Osteocyte (in vitro differentiated cells): ENCODE data around the gene DENND6B. TPM values are rescaled to one million over a fixed set of nuclear protein-coding genes. Genes with fewer than 3 reads are reported as not detected.

Experiments used
- DNase-seq: peaks from one replicate; pipeline ENCODE4 v3.0.0; 2021; ENCODE audit warnings: mixed read lengths; ENCODE audit not compliant: unreplicated experiment; ENCODE audit errors: extremely low spot score
- H3K27ac Mint-ChIP-seq: one replicate; pipeline ENCODE4 v1.8.0; 2021; ENCODE audit warnings: mild to moderate bottlenecking, mixed read lengths; ENCODE audit not compliant: unreplicated experiment
- H3K27me3 Mint-ChIP-seq: one replicate; pipeline ENCODE4 v1.8.0; 2021; ENCODE audit warnings: mixed read lengths; ENCODE audit not compliant: unreplicated experiment
- H3K36me3 Mint-ChIP-seq: one replicate; pipeline ENCODE4 v1.8.0; 2021; ENCODE audit warnings: mixed read lengths; ENCODE audit not compliant: unreplicated experiment
- H3K4me1 Mint-ChIP-seq: one replicate; pipeline ENCODE4 v1.8.0; 2021; ENCODE audit warnings: mixed read lengths; ENCODE audit not compliant: unreplicated experiment
- H3K4me3 Mint-ChIP-seq: one replicate; pipeline ENCODE4 v1.8.0; 2021; ENCODE audit warnings: mild to moderate bottlenecking, moderate library complexity, mixed read lengths; ENCODE audit not compliant: unreplicated experiment
- H3K9me3 Mint-ChIP-seq: one replicate; pipeline ENCODE4 v1.8.0; 2021; ENCODE audit warnings: mixed read lengths; ENCODE audit not compliant: unreplicated experiment
- CTCF ChIP-seq: fragments of 200-600 bp; sonication (generic); IDR thresholded peaks from 2 replicates; pipeline ENCODE4 v1.5.0; 2021; ENCODE audit warnings: antibody characterized with exemption, mild to moderate bottlenecking, moderate library complexity
- total RNA-seq: library from RNA; stranded (reverse); gene quantifications from 2 replicates; pipeline ENCODE4 v1.2.1, GENCODE V29; 2021

Gene DENND6B
- total RNA-seq, 1 donor from 2014 or later = 10.8 TPM

GRCh38 chr22:50298937-50299784 is 27.7 kb downstream of the DENND6B start:
- H3K36me3 Mint-ChIP-seq = peaks cover 4% of the 10 kb centered on the region
- H3K4me1 Mint-ChIP-seq = peaks cover 79% of the 10 kb centered on the region
- no peaks in the 10 kb centered on the region for H3K27me3 Mint-ChIP-seq
- H3K4me3 Mint-ChIP-seq = no peak overlapping the region
- DNase-seq = no peak
- no peak for TF ChIP-seq CTCF
- H3K27ac Mint-ChIP-seq = no peak overlapping the region
- no peaks in the 10 kb centered on the region for H3K9me3 Mint-ChIP-seq

- H3K9me3 Mint-ChIP-seq = no peaks in the 10 kb centered on the region
- no peaks in the 10 kb centered on the region for H3K27me3 Mint-ChIP-seq
- DNase-seq = no peak
- H3K4me3 Mint-ChIP-seq = no peak overlapping the region
- peaks cover 76% of the 10 kb centered on the region for H3K4me1 Mint-ChIP-seq
- H3K27ac Mint-ChIP-seq = peak overlapping the region; percentile 70
- H3K36me3 Mint-ChIP-seq = peaks cover 4% of the 10 kb centered on the region
- no peak for TF ChIP-seq CTCF
Measured at GRCh38 chr22:50298266-50298637, 28.6 kb downstream of the DENND6B start.

- peak overlapping the region; percentile 70 for H3K27ac Mint-ChIP-seq
- peaks cover 4% of the 10 kb centered on the region for H3K36me3 Mint-ChIP-seq
- H3K27me3 Mint-ChIP-seq = no peaks in the 10 kb centered on the region
- peaks cover 74% of the 10 kb centered on the region for H3K4me1 Mint-ChIP-seq
- H3K4me3 Mint-ChIP-seq = no peak overlapping the region
- no peak for TF ChIP-seq CTCF
- DNase-seq = no peak
- no peaks in the 10 kb centered on the region for H3K9me3 Mint-ChIP-seq
Measured at GRCh38 chr22:50297510-50298265, 29.1 kb downstream of the DENND6B start.

- peaks cover 73% of the 10 kb centered on the region for H3K4me1 Mint-ChIP-seq
- no peak for DNase-seq
- H3K27ac Mint-ChIP-seq = peak overlapping the region; percentile 70
- no peak overlapping the region for H3K4me3 Mint-ChIP-seq
- H3K27me3 Mint-ChIP-seq = no peaks in the 10 kb centered on the region
- TF ChIP-seq CTCF = no peak
- H3K36me3 Mint-ChIP-seq = peaks cover 7% of the 10 kb centered on the region
- H3K9me3 Mint-ChIP-seq = no peaks in the 10 kb centered on the region
Measured at GRCh38 chr22:50296658-50297490, 29.9 kb downstream of the DENND6B start.
